Spinal cord (tissue), 10 donors: Measurements from ENCODE around the gene WDR73. TPM values are rescaled to one million over a fixed set of nuclear protein-coding genes. Genes with fewer than 3 reads are reported as not detected.
"Not testable (repeated sequence)": the region's sequence is repeated elsewhere in the genome, so short reads cannot be mapped to it uniquely, and the experiment has no call there.

ENCODE experiments used
- DNase-seq, 6 donors: peaks; one replicate each; pipeline versions ENCODE4 v3.0.0 to v3.0.0-alpha.2; 2013 to 2015; ENCODE audit warnings: low spot score in 6 of 6, low read depth in 4 of 6
- H3K27ac ChIP-seq: one replicate; pipeline ENCODE4 v1.5.1; 2013; ENCODE audit warnings: low read depth, low read length, control low read depth
- H3K27me3 ChIP-seq: one replicate; pipeline ENCODE4 v1.6.1; 2013; ENCODE audit warnings: low read length; ENCODE audit not compliant: control insufficient read depth, insufficient read depth
- H3K36me3 ChIP-seq: one replicate; pipeline ENCODE4 v1.6.1; 2013; ENCODE audit warnings: low read length; ENCODE audit not compliant: control insufficient read depth, insufficient read depth
- H3K4me1 ChIP-seq: one replicate; pipeline ENCODE4 v1.6.1; 2013; ENCODE audit warnings: low read length; ENCODE audit not compliant: control insufficient read depth, insufficient read depth
- H3K4me3 ChIP-seq: one replicate; pipeline ENCODE4 v1.5.1; 2013; ENCODE audit warnings: low read depth, low read length, control low read depth
- H3K9me3 ChIP-seq: one replicate; pipeline ENCODE4 v1.6.1; 2013; ENCODE audit warnings: low read length; ENCODE audit not compliant: control insufficient read depth, insufficient read depth
- WGBS: methylation state at CpG from one replicate; pipeline ENCODE4 v1.1.5; 2013; ENCODE audit warnings: missing lambda C conversion rate; ENCODE audit not compliant: insufficient coverage; 5-methylcytosine and 5-hydroxymethylcytosine counted together
- polyA plus RNA-seq, 2 donors: library from polyadenylated mRNA; unstranded; fragments of 120-200 nt; gene quantifications; one replicate each; pipeline ENCODE4 v1.2.1, GENCODE V29; 2013; ENCODE audit not compliant: insufficient read length in 2 of 2
- total RNA-seq, 2 donors: library from RNA; depleted of rRNA in 1 of 2; stranded (reverse); fragments of 120-200 nt in 1 of 2; fragments of >200 nt in 1 of 2; gene quantifications; one replicate each; pipeline versions ENCODE4 v1.2.3 to v1.2.4, GENCODE V29; 2013 to 2014
- donor health status: healthy.

The WDR73 gene
- total and polyA plus RNA-seq, 4 donors = 20.2 to 35.2 (median 31.3) TPM

GRCh38 chr15:84686446-84686845 is 32.4 kb upstream of the WDR73 start:
- WGBS = 100% methylated on average over 4 of the region's 7 CpGs
- H3K9me3 ChIP-seq, H3K4me1 ChIP-seq, H3K27ac ChIP-seq, H3K27me3 ChIP-seq, H3K4me3 ChIP-seq, DNase-seq: not testable (repeated sequence)
- H3K36me3 ChIP-seq = peaks cover 37% of the 10 kb centered on the region

- no peaks in the 10 kb centered on the region for H3K4me1 ChIP-seq
- H3K27me3 ChIP-seq = no peaks in the 10 kb centered on the region
- no peak overlapping the region for H3K4me3 ChIP-seq
- WGBS = 83% methylated on average over 3 of the region's 5 CpGs
- H3K27ac ChIP-seq = no peak overlapping the region
- no peak for DNase-seq
- H3K36me3 ChIP-seq = peaks cover 35% of the 10 kb centered on the region
- H3K9me3 ChIP-seq = no peaks in the 10 kb centered on the region
Observed at GRCh38 chr15:84685304-84685703, 31.2 kb upstream of the WDR73 start.

- no CpG with 5 or more reads among the region's 1 CpG for WGBS
- Histone ChIP-seq H3K36me3 (peaks cover 34% of the 10 kb centered on the region), H3K9me3 (no peaks in the 10 kb centered on the region), H3K27ac (no peak overlapping the region), H3K4me3 (no peak overlapping the region), H3K4me1 (no peaks in the 10 kb centered on the region), H3K27me3 (no peaks in the 10 kb centered on the region)
- DNase-seq = no peak
Observed at GRCh38 chr15:84684092-84684491, 30.0 kb upstream of the WDR73 start.

GRCh38 chr15:84681831-84682230 is 27.7 kb upstream of the WDR73 start:
- H3K27ac ChIP-seq = no peak overlapping the region
- peaks cover 37% of the 10 kb centered on the region for H3K36me3 ChIP-seq
- no peak overlapping the region for H3K4me3 ChIP-seq
- 100% methylated on average over 2 of the region's 3 CpGs for WGBS
- DNase-seq = no peak
- H3K4me1 ChIP-seq = no peaks in the 10 kb centered on the region
- H3K27me3 ChIP-seq = no peaks in the 10 kb centered on the region
- H3K9me3 ChIP-seq = no peaks in the 10 kb centered on the region

GRCh38 chr15:84671211-84671610 is 17.1 kb upstream of the WDR73 start:
- no peaks in the 10 kb centered on the region for H3K4me1 ChIP-seq
- H3K9me3 ChIP-seq = no peaks in the 10 kb centered on the region
- H3K27ac ChIP-seq = no peak overlapping the region
- H3K4me3 ChIP-seq = no peak overlapping the region
- peaks cover 16% of the 10 kb centered on the region for H3K36me3 ChIP-seq
- H3K27me3 ChIP-seq = no peaks in the 10 kb centered on the region
- DNase-seq = no peak

GRCh38 chr15:84669726-84670125 is 15.6 kb upstream of the WDR73 start:
- no peak for DNase-seq
- Histone ChIP-seq H3K27me3 (no peaks in the 10 kb centered on the region), H3K4me1 (no peaks in the 10 kb centered on the region), H3K36me3 (peaks cover 18% of the 10 kb centered on the region), H3K4me3 (no peak overlapping the region), H3K27ac (no peak overlapping the region), H3K9me3 (no peaks in the 10 kb centered on the region)
- WGBS = 91% methylated on average over 5 of the region's 8 CpGs

GRCh38 chr15:84668221-84668982 is 14.3 kb upstream of the WDR73 start:
- H3K27ac ChIP-seq = no peak overlapping the region
- no peaks in the 10 kb centered on the region for H3K4me1 ChIP-seq
- H3K36me3 ChIP-seq = peaks cover 19% of the 10 kb centered on the region
- peak in 1 of 6 donors; percentile 17 for DNase-seq
- no CpG with 5 or more reads among the region's 3 CpGs for WGBS
- H3K9me3 ChIP-seq = no peaks in the 10 kb centered on the region
- no peak overlapping the region for H3K4me3 ChIP-seq
- H3K27me3 ChIP-seq = no peaks in the 10 kb centered on the region

GRCh38 chr15:84666373-84666772 is 12.3 kb upstream of the WDR73 start:
- WGBS = no CpG with 5 or more reads among the region's 2 CpGs
- no peak overlapping the region for H3K27ac ChIP-seq
- no peaks in the 10 kb centered on the region for H3K4me1 ChIP-seq
- H3K27me3 ChIP-seq = no peaks in the 10 kb centered on the region
- peaks cover 16% of the 10 kb centered on the region for H3K36me3 ChIP-seq
- no peaks in the 10 kb centered on the region for H3K9me3 ChIP-seq
- no peak for DNase-seq
- no peak overlapping the region for H3K4me3 ChIP-seq

GRCh38 chr15:84661001-84661400 is 6.9 kb upstream of the WDR73 start:
- no peak for DNase-seq
- Histone ChIP-seq H3K27ac (no peak overlapping the region), H3K36me3 (peaks cover 18% of the 10 kb centered on the region), H3K9me3 (no peaks in the 10 kb centered on the region), H3K4me1 (peaks cover 25% of the 10 kb centered on the region), H3K27me3 (no peaks in the 10 kb centered on the region), H3K4me3 (no peak overlapping the region)
- 100% methylated on average over 3 of the region's 10 CpGs for WGBS
